Activated T-cell treated with anti-CD3 and anti-CD28 coated beads for 48 hours (primary cell): ENCODE data around the gene PPP1R12C.
"Not testable (repeated sequence)": the region's sequence is repeated elsewhere in the genome, so short reads cannot be mapped to it uniquely, and the experiment has no call there.

ENCODE experiments used
- DNase-seq: peaks from one replicate; pipeline ENCODE4 v3.0.0-alpha.2; 2020; ENCODE audit warnings: low read depth

The PPP1R12C gene

GRCh38 chr19:55075371-55075998 lies 42.0 kb downstream of the PPP1R12C start, which contains the start of gene EPS8L1:
EPS8L1 (plus strand) TSS chr19:55075869; CDS start chr19:55076445, 576 bp downstream.
- DNase-seq = no peak

- DNase-seq = no peak
Observed at GRCh38 chr19:55071913-55072312, 45.5 kb downstream of the PPP1R12C start.

- no peak for DNase-seq
Observed at GRCh38 chr19:55071129-55071502, 46.3 kb downstream of the PPP1R12C start.

DNA sequence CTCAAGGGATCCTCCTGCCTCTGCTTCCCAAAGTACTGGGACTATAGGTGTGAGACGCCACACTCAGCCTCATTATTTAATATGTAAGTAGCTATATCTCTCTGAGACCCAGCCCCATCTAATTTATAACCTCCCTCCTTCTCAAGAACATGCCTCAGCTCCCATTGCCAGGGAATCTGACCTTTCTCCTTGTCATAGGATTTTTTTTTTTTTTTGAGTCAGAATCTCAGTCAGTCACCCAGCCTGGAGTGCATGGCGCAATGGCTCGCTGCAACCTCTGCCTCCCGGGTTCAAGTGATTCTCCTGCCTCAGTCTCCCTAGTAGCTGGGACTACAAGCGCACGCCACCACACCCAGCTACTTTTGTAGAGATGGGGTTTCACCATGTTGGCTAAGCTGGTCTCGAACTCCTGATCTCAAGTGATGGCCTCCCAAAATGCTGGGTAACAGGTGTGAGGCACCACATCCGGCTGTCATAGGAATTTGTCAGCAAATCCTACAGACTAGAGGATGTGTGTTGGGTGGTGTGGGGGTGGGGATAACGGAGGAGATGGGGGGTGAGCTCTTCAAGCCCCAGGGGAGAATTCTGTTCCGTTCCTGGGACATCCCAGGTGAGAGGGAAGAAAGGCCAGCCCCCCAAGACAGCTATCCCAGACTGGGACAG lies 46.8 kb downstream of the PPP1R12C start:
- DNase-seq = no peak

- no peak for DNase-seq
Observed at GRCh38 chr19:55069865-55070197, 47.6 kb downstream of the PPP1R12C start.

GRCh38 chr19:55068950-55069864 lies 48.2 kb downstream of the PPP1R12C start:
- DNase-seq = no peak

GRCh38 chr19:55067869-55068268 lies 49.6 kb downstream of the PPP1R12C start:
- DNase-seq = no peak

GRCh38 chr19:55066107-55066709 lies 51.2 kb downstream of the PPP1R12C start:
- no peak for DNase-seq

DNA sequence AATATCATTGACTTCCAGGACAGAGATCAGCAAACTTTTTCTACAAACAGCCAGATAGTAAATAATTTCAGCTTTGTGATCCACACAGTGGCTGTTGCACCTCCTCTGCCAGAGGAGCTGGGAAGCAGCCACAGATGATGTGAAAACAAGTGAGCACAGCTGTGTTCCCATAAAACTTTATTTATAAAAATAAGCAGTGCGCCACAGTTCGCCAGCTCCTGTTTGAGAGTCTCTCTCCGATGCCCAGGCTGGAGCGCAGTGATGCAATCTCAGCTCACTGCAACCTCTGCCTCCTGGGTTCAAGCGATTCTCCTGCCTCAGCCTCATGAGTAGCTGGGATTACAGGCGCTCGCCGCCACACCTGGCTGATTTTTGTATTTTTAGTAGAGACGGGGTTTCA lies 51.9 kb downstream of the PPP1R12C start:
- DNase-seq = not testable (repeated sequence)

GRCh38 chr19:55063492-55063843 lies 54.0 kb downstream of the PPP1R12C start:
- DNase-seq = no peak

DNA sequence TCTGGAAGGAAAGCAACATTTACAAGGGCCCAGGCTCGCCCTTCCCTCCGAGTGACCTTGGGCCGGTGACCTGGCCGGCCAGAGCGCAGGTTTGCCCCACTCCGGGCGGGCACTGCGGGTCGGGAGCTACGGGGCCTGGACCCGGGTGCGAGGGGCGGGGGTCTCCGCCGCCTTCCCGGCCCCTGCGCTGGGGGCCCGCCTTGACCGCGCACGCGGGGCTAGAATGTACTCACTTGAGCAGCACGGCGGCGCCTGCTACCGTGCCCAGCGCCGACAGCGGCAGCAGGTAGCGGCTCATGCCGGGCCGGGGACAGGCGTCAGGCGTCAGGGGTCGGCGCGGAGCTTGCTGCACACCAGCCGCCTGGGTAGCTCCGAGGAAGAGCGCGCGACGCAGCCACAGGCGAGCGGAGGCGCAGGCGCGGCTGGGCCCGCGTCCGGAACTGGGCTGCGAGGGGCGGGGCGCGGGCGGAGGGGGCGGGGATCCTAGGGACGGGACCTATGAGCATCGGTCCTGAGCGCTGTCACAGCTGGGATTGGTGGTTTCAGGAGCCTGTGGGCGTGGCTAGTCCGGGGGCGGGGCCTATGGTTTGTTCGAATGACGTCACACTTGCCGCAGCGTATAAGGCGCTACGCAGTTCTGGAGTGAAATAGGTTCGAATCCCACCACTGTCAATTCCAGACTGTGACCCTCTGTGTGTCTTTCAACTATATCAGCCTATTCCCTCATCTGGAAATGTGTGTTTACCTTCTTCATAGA lies 54.5 kb downstream of the PPP1R12C start, which contains the start of gene RDH13:
Gene RDH13 (minus strand): TSS at position 414 of the 757 bp plus-strand sequence. CDS start 116 bp downstream, at position 298.
- DNase-seq = peak; percentile 99

DNA sequence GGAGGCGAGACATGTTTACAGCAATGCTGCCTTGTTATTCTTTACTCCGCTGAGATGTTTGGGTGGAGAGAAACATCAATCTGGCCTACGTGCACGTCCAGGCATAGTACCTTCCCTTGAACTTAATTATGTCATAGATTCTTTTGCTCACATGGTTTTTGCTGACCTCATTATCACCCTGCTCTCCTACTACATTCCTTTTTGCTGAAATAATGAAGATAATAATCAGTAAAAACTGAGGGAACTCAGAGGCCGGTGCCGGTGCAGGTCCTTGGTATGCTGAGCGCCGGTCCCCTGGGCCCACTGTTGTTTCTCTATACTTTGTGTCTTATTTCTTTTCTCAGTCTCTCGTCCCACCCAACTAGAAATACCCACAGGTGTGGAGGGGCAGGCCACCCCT lies 57.1 kb downstream of the PPP1R12C start:
- not testable (repeated sequence) for DNase-seq

GRCh38 chr19:55058781-55059610 lies 58.4 kb downstream of the PPP1R12C start:
- no peak for DNase-seq

DNA sequence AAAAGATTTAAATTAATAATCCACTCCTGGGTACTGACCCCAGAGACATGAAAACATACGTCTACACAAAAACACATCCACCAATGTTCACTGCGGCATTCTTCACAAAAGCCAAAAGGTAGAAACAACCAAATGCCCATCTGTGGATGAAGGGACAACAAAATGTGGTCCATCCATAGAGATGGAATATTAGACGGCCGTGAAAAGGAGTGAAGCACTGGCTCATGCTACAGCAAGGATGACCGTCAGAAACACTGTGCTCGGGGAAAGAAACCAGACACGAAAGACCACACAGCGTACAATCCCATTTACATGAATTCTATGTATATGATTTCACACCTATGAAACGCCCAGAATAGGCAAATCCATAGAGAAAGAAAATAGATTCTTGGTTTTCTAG lies 60.6 kb downstream of the PPP1R12C start:
- DNase-seq = no peak

- no peak for DNase-seq
Observed at GRCh38 chr19:55053735-55054134, 63.7 kb downstream of the PPP1R12C start.

DNA sequence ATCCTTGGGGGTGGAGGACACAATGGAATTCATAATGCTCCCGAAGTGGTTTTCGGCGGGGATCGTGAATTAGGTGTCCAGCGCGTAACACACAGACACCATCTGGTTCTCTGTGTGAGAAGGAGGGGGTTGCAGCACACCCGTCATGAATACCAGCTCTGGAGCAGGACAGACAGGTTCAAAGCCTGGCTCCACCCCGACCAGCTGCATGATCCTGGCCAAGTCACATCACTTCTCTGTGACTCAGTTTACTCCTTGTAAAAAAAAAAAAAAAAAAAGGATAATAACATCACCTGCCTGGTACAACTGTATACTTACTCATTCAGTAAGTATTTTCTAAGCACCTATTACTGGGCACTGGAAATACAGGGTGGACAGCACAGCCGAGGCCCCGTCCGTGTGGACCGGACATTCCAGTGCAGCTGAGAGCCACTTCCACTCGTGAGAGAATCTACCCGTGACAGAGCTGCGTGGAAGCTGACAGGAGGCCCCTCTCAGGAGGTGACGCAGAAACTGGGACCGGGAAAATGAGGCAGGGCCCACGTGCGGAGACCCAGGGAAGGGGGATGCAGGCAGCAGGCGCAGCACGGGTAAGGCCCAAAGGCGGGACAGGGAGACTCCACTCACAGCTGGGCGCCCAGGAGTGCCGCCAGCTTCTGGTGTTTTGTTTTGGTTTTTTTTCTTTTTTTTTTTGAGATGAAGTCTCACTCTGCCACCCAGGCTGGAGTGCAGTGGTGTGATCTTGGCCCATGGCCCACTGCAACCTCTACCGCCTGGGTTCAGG lies 66.5 kb downstream of the PPP1R12C start:
- no peak for DNase-seq

DNA sequence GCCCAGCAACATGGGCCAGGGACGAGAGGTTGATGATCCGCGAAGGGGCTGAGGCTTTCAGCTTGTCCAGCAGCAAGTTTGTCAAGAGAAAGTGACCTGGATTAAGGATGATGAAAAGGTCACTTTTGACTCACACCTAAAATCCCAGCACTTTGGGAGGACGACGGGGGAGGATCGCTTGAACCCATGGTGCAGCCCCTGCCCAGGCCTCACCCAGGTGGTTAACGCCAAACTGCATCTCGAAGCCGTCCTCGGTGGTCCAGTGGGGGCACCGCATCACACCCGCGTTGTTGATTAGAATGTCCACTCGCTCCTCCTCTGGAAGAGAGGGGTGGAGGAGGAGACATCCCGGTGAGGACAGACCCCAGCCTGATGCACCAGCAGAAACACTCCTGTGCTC lies 69.0 kb downstream of the PPP1R12C start:
- no peak for DNase-seq

DNA sequence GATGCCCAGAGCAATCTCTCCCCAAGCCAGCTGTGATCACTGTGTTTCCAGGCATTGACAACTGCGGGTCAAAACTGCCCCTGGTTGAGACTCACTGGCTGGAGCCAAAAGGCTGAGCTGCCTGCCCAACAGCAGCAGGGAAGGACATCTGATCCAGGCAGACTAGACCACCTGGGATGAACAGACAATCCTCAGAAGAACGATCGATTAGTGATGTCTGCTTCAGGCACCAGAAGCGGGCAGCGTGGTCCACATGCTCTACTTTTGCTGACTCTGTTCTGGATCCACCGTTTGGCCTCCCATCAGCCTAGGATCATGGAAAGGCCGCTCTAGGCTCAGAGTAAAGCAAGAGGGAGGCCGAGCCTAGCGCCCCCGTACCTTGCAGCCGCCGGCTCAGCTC lies 69.5 kb downstream of the PPP1R12C start:
- no peak for DNase-seq

DNA sequence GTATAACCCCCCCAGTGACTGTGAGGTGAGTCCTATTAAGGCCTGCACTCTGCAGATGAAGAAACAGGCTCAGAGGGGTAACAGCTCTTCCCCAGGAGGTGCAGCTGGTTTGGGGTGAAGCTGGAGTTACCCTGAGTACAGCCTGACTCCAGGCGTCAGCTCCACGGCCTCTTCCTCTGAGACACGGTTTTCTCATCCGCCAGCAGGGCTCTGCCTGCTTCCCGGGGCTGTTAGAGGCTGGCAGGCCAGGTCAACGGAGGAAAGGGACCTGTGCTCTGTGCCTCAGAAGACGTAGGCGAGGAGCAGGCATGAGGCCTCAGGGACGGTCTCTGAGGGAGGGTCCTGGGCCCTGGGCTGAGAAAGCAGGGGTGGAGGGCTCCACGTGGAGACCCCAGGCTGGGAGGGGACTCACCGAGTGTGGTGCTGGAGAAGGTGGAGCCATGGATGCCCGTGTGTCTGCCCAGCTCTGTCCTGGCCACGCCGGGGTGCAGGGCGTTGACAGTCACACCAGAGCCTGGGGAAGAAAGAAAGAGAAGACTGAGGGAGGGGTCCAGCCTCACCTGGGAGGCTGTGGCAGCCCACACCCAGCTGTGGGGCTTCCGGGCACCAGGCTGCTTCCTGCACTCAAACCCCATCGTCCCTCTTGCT lies 70.3 kb downstream of the PPP1R12C start:
- no peak for DNase-seq
